Stimulated activated naive CD4-positive, alpha-beta T cell (primary cell): Measurements from ENCODE around the gene BLCAP.
"Not testable (repeated sequence)": the region's sequence is repeated elsewhere in the genome, so short reads cannot be mapped to it uniquely, and the experiment has no call there.

Experiments
- DNase-seq, 6 experiments: peaks; one replicate each; lab custom pipeline; 2025; lab: John Stamatoyannopoulos, UW

BLCAP gene

GRCh38 chr20:37484331-37484730 is 43.3 kb downstream of the BLCAP start:
- DNase-seq: no peak

DNA sequence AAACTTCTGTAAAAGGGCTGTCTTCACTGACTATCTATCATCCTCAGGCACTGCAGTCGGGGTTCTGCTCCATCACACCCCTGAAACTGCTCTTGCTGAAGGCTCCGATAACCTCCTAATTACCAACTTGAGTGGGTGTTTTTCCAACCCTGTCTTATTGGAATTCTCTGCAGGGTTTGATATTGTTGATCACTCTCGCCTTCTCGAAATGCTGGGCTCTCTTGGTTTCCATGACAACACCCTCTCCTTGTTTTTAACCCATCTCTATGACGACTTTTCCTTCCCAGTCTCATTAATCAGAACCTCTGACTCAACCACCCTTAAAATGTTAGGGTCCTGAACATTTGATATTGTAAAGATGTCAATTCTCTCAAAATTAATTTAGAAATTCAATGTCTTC is 46.1 kb downstream of the BLCAP start:
- DNase-seq: no peak

DNA sequence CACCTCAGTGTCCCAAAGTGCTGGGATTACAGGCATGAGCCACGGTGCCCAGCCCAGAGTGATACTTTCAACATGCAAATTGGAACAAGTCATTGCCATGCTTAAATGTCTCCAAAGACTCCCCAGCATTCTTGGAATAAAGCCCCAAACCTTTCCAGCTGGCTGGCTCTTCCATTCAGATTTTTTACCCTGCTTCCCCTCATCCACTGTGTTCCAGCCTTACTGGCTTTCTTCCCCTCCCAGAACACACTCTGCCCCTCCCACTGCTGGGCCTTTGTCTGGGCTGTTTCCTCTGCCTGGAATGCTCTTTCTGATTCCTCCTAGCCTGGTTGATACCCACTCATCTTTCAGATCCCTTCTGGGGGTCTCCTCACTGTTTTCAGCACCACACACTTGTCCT is 46.8 kb downstream of the BLCAP start:
- no peak for DNase-seq

- no peak for DNase-seq
Observed at GRCh38 chr20:37479925-37480691, 47.6 kb downstream of the BLCAP start.

GRCh38 chr20:37479266-37479665 is 48.4 kb downstream of the BLCAP start:
- no peak for DNase-seq

GRCh38 chr20:37477041-37477440 is 50.6 kb downstream of the BLCAP start:
- DNase-seq: no peak

GRCh38 chr20:37475252-37475651 is 52.4 kb downstream of the BLCAP start:
- DNase-seq: no peak

DNA sequence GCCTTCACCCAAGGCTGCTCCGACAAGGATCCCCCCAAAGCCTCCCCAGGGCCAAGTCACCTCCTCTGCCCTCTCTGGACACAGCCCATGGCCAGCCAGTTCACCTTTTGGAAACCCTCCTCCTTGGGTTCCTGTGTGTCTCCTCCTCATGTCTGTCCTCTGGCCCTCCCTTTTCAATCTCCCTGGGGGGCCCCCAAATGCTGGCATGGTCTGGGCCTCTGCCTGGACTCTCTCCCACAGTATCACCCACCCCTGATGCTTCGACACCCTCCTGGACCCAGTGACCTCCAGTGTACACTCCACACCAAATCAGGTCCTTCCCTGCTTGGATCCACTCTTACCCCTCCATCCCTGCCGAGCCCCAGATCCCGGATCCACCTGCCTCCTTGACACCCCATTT is 53.3 kb downstream of the BLCAP start:
- DNase-seq: no peak

- DNase-seq: no peak
Observed at GRCh38 chr20:37473249-37474000, 54.3 kb downstream of the BLCAP start.

DNA sequence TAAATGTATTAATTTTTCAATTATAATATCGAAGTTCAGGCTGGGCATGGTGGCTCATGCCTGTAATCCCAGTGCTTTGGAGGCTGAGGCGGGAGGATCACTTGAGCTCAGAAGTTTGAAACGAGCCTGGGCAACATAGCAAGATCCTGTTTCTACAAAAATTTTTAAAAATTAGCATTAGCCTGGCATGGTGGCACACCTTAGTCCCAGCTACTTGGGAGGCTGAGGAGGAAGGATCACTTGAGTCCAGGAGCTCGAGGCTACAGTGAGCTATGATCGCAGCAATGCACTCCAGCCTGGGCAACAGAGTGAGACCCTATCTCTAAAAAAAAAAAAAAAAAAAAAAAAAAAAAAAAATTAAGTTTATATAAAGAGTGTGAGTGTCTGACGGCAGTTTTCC is 55.2 kb downstream of the BLCAP start:
- not testable (repeated sequence) for DNase-seq

- no peak for DNase-seq
Observed at GRCh38 chr20:37471741-37472235, 55.9 kb downstream of the BLCAP start.

- DNase-seq: not testable (repeated sequence)
Observed at GRCh38 chr20:37470190-37470589, 57.5 kb downstream of the BLCAP start.

DNA sequence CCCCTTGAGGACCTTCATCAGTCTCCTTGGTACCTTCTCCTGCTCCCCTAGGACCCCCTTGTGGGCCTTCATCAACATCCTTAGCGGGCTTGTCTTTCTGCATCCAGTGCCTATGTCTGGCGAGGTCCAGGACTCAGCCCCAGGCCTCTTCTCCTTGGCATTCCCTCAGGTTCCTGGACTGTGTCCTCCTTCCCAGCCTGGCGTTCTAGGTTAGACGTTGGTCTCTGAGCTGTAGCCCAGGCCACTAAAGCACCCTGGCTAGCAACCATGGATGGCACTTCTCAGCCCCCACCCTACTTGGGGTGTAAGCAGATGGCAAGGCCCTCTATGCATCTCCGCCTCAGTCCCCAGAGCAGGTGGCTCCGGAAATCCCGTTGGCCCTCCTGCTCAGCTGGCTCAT is 58.1 kb downstream of the BLCAP start:
- no peak for DNase-seq

DNA sequence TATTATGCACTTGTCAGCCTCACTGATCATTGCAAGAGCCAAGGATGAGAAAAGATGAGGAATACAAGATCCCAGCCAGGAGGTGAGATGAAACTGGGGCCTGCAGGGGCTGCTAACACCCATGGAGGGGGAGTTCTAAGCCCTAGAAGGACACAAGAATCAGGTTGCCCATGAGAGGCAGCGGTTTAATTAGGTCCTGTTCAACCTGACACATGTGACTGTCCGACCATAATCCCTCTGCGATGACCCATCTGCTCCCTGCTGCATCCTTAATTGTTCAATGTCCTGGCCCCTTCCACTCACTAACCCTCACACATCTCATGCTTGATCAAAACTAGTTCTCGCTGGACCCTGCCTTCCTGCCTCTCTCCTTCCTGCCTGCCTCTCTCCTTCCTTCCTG is 58.8 kb downstream of the BLCAP start:
- DNase-seq: no peak
